SJCRH30 (cell line): ENCODE data around the gene KCNJ9. TPM values are rescaled to one million over a fixed set of nuclear protein-coding genes. Genes with fewer than 3 reads are reported as not detected.
"Not testable (repeated sequence)": the region's sequence is repeated elsewhere in the genome, so short reads cannot be mapped to it uniquely, and the experiment has no call there.

Experiments
- DNase-seq, 2 experiments: peaks; one replicate each; pipeline ENCODE4 v3.0.0-alpha.2; 2015 to 2020
- H3K27ac ChIP-seq: fragments of 250-450 bp; sonication (Bioruptor Pico); 2 replicates; pipeline ENCODE4 v1.5.1; 2020; ENCODE audit warnings: mild to moderate bottlenecking, moderate library complexity
- H3K27me3 ChIP-seq: fragments of 250-450 bp; sonication (Bioruptor Pico); 2 replicates; pipeline ENCODE4 v1.5.1; 2020; ENCODE audit warnings: mild to moderate bottlenecking, moderate library complexity
- H3K36me3 ChIP-seq: fragments of 250-450 bp; sonication (Bioruptor Pico); 2 replicates; pipeline ENCODE4 v1.5.1; 2020; ENCODE audit warnings: mild to moderate bottlenecking, moderate library complexity
- H3K4me1 ChIP-seq: fragments of 250-450 bp; sonication (Bioruptor Pico); 2 replicates; pipeline ENCODE4 v1.5.1; 2020; ENCODE audit warnings: mild to moderate bottlenecking, moderate library complexity
- H3K4me3 ChIP-seq: fragments of 250-450 bp; sonication (Bioruptor Pico); 2 replicates; pipeline ENCODE4 v1.5.1; 2020; ENCODE audit warnings: mild to moderate bottlenecking, moderate library complexity
- H3K9me3 ChIP-seq: fragments of 250-450 bp; sonication (Bioruptor Pico); replicated peaks from 2 replicates; pipeline ENCODE4 v1.5.1; 2020; ENCODE audit warnings: mild to moderate bottlenecking, moderate library complexity
- total RNA-seq: library from RNA; depleted of rRNA; stranded (reverse); fragments of >200 nt; shearing (Covaris generic); gene quantifications from 2 replicates; pipeline ENCODE4 v1.2.3, GENCODE V29; 2014

The KCNJ9 gene
- total RNA-seq, 1 experiment from 2014 or later = not detected

GRCh38 chr1:160098852-160099561 is 17.7 kb downstream of the KCNJ9 start:
- H3K4me3 ChIP-seq = peak overlapping the region; percentile 54
- H3K9me3 ChIP-seq = no peaks in the 10 kb centered on the region
- no peaks in the 10 kb centered on the region for H3K36me3 ChIP-seq
- no peak overlapping the region for H3K27ac ChIP-seq
- DNase-seq = peak; percentile 95 to 96
- peaks cover 20% of the 10 kb centered on the region for H3K4me1 ChIP-seq
- no peaks in the 10 kb centered on the region for H3K27me3 ChIP-seq

DNA sequence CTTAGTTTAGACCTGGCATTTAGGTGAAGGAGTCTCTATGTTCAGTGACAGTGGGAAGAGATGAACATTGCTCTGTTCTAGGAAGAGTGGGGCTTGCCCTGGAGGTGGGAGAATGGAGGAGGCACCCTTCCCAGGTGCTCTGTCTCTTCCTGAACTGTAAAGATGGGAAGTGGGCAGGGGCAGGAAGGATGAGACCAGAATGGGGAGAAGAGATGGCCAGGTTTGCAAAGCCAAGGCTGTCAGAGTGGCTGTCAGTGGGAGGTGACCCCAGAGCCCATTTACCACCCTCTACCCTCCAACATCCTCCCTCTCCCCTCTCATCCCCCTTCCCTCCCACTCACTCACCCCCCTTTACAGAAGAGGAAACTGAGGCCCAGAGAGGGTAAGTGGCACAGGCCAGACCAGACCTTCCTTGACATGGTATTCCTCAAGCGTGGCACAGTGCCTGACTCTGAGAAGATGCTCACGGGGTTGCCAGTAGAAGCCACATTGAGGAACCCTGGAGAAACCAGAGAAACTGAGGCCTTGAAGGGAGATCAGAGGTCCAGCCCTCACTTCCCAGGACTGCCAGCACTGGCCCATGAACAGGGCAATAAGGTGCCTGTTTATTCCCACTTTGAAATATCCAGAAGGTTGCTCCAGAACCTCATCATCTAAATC is 18.5 kb downstream of the KCNJ9 start:
- Histone ChIP-seq H3K36me3 (no peaks in the 10 kb centered on the region), H3K9me3 (no peaks in the 10 kb centered on the region), H3K4me3 (no peak overlapping the region), H3K4me1 (peaks cover 21% of the 10 kb centered on the region), H3K27me3 (no peaks in the 10 kb centered on the region), H3K27ac (no peak overlapping the region)
- DNase-seq = no peak

GRCh38 chr1:160101037-160101716 is 19.8 kb downstream of the KCNJ9 start:
- Histone ChIP-seq H3K9me3 (no peaks in the 10 kb centered on the region), H3K27ac (no peak overlapping the region; the same call in 1 of the 2 replicates), H3K36me3 (no peaks in the 10 kb centered on the region), H3K27me3 (no peaks in the 10 kb centered on the region), H3K4me1 (peaks cover 21% of the 10 kb centered on the region), H3K4me3 (no peak overlapping the region)
- DNase-seq = peak; percentile 79 to 86

DNA sequence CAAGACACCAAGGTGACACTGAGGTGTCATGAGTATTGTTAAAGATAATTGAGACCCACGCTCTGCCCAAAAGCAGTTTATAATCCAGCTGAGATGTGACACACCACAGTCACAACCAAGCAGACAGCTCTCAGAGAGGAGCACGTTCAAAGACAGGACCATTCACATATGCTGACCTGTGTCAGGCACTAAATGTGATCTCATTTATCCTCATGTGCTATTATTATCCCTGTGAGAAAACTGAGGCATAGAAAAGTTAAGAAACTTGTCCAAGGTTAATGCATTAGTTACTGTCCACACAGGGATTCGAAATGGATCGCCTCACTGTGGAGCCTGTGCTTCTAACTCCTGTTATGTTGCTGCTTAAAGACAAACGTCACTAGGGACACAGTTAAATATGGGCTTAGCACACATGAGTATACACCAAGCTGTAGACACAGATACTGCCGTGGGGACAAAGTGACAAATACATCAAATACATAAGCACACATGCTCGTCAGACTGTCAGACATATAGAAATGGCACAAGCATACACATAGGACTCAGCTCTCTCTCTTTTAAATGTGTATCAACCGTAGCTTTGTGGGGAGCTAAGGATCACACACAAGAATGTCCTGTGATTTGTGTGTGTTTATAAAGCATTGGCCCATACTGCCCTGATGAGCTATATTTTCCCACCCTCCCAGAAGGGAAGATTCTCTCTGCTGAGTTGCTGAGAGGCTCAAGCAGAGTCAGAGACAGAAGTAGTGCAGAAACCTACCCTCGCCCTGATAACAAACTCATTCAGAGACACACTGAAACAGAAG is 20.6 kb downstream of the KCNJ9 start:
- no peak for DNase-seq
- Histone ChIP-seq H3K36me3 (no peaks in the 10 kb centered on the region), H3K4me3 (no peak overlapping the region), H3K27ac (no peak overlapping the region), H3K9me3 (no peaks in the 10 kb centered on the region), H3K27me3 (no peaks in the 10 kb centered on the region), H3K4me1 (peaks cover 21% of the 10 kb centered on the region)

DNA sequence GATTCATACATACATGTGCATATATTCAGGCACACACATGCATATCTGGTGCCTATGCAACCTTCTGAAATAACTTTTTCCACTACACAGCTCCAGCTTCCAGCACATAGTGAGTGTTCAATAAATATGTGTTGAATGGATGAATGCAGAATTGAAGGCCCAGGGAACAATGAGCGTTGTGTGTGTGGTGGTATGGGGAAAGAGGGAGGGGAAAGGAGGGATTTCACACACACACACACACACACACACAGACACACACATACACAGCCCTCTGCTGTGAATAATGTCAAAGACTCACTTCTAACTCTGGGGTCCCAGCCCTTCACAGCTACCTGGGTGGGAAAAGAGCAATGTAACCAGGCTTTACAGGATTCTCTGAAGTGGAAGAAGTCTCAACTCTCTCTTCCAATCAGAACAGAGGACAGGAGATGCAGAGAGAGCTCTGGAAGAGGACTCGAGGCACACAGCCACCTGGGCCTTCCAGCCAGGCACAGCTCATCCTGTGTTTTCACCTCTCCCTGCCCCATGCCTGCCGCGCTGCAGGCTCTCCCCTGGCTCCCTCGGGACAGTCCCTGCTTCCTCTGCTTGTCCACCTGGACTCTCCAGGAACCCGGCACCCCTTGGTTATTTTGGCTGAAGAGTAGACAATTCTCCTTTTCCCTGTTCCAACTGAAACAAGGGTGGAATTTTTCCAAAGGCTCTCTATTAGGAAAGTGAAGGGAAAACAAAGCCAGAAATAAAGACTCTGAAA is 22.5 kb downstream of the KCNJ9 start:
- H3K9me3 ChIP-seq = no peaks in the 10 kb centered on the region
- peaks cover 24% of the 10 kb centered on the region for H3K4me1 ChIP-seq
- H3K27ac ChIP-seq = no peak overlapping the region
- no peaks in the 10 kb centered on the region for H3K36me3 ChIP-seq
- no peak for DNase-seq
- no peak overlapping the region for H3K4me3 ChIP-seq
- no peaks in the 10 kb centered on the region for H3K27me3 ChIP-seq

- H3K4me1 ChIP-seq = peaks cover 31% of the 10 kb centered on the region
- H3K36me3 ChIP-seq = no peaks in the 10 kb centered on the region
- no peak overlapping the region for H3K4me3 ChIP-seq
- H3K9me3 ChIP-seq = no peaks in the 10 kb centered on the region
- H3K27me3 ChIP-seq = no peaks in the 10 kb centered on the region
- no peak for DNase-seq
- H3K27ac ChIP-seq = no peak overlapping the region
Measured at GRCh38 chr1:160104486-160104885, 23.1 kb downstream of the KCNJ9 start.

GRCh38 chr1:160105155-160105554 is 23.8 kb downstream of the KCNJ9 start:
- no peak for DNase-seq
- Histone ChIP-seq H3K27me3 (no peaks in the 10 kb centered on the region), H3K9me3 (no peaks in the 10 kb centered on the region), H3K4me1 (peaks cover 35% of the 10 kb centered on the region), H3K36me3 (no peaks in the 10 kb centered on the region), H3K4me3 (no peak overlapping the region), H3K27ac (no peak overlapping the region)

DNA sequence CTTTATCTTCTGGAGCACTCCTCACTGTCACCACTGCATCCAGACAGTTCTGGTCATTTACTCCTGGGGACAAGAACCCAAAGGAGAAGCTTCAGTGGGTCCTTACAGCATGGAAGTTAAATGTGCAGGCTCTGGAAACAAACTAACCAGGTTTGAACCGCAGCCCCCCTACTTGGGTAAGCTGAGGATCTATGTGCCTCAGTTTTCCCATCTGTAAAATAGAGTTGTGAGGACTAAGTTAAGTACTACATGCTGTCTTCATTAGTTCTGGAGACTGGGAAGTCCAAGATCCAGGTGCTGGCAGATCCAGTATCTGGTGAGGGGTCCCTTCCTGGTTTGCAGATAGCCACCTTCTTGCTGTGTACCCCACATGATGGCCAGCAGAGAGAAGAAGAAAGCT is 26.2 kb downstream of the KCNJ9 start:
- Histone ChIP-seq H3K27ac (no peak overlapping the region), H3K27me3 (no peaks in the 10 kb centered on the region), H3K9me3 (no peaks in the 10 kb centered on the region), H3K36me3 (no peaks in the 10 kb centered on the region), H3K4me1 (peaks cover 26% of the 10 kb centered on the region), H3K4me3 (no peak overlapping the region)
- no peak for DNase-seq

DNA sequence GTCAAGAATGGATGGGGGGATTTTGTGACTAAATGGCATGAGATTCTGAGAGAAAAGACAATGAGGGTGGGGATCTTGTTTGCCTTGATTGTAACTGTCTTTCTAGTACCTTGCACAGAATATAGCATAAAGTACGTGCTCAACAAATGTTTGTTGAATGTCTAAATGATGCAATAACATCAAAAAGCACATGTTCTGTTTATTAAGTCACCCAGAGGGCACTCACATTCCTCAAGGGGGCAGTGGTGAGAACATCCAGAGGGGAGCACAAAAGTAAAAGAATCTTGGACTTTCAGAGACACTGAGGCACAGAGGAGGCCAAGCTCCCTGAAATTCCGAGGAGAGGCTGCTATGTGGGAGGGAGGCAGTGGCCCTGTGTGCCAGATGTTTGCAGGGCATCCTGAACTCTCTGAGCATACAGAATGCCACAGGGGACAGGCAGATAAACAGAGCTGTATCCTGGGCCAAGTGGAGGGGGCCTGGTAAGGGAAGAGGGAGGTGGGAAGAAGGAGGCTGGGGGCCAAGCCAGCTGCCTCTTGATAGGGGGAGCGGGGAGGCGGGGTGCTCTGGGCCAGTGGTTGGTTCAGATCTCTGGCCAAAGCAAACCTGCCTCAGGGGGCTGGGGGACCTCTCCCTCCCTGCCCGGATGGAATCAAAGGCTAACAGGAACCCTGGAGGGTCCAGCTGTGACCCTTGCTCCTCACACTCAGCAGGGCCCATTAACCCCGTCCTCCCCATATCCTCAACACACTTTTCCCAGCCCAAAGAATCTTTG is 27.7 kb downstream of the KCNJ9 start:
- no peak overlapping the region for H3K4me3 ChIP-seq
- H3K27ac ChIP-seq = no peak overlapping the region
- DNase-seq = peak; percentile 52 to 64
- H3K4me1 ChIP-seq = peaks cover 19% of the 10 kb centered on the region
- no peaks in the 10 kb centered on the region for H3K27me3 ChIP-seq
- H3K9me3 ChIP-seq = no peaks in the 10 kb centered on the region
- H3K36me3 ChIP-seq = no peaks in the 10 kb centered on the region

- Histone ChIP-seq H3K36me3 (no peaks in the 10 kb centered on the region), H3K9me3 (no peaks in the 10 kb centered on the region), H3K4me1 (peaks cover 25% of the 10 kb centered on the region), H3K27ac (no peak overlapping the region), H3K27me3 (no peaks in the 10 kb centered on the region), H3K4me3 (no peak overlapping the region)
- DNase-seq = no peak
Measured at GRCh38 chr1:160109686-160110085, 28.3 kb downstream of the KCNJ9 start.

DNA sequence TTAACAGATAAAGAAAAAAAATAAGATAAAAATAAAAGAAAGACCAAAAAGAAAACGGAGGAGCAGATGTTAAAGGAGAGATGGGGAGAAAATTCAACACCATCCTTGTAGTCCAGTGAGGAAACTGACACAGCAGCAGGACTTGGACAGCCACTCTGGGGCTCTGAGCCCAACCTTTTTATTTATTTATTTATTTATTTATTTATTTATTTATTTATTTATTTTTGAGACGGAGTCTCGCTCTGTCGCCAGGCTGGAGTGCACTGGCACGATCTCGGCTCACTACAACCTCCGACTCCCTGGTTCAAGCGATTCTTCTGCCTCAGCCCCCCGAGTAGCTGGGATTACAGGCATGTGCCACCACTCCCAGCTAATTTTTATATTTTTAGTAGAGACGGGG is 30.1 kb downstream of the KCNJ9 start:
- H3K9me3 ChIP-seq, DNase-seq, H3K27ac ChIP-seq, H3K4me3 ChIP-seq, H3K36me3 ChIP-seq, H3K27me3 ChIP-seq: not testable (repeated sequence)
- H3K4me1 ChIP-seq = peaks cover 33% of the 10 kb centered on the region

GRCh38 chr1:160112357-160112756 is 31.0 kb downstream of the KCNJ9 start:
- no peaks in the 10 kb centered on the region for H3K27me3 ChIP-seq
- DNase-seq = no peak
- H3K36me3 ChIP-seq = no peaks in the 10 kb centered on the region
- H3K9me3 ChIP-seq = no peaks in the 10 kb centered on the region
- no peak overlapping the region for H3K4me3 ChIP-seq
- peaks cover 37% of the 10 kb centered on the region for H3K4me1 ChIP-seq
- H3K27ac ChIP-seq = no peak overlapping the region

DNA sequence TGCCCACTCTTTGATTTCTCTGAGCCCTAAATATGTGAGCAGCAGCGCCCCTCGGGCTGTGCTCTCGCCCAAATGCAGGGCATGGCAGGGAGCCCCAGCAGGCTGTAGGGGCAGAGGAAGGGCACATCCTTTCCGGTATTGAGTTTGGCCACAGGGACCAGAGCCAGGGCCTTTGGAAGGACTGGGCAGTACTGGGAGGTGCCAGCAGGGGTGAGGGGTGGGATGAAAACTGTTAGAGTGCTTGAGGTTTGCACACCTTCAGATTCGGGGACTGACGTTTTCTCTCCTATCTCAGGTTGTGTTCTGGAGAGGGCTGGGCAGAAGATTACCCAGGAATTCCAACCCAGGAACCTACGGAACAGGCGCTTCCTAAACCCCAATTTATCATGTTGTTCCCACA is 32.1 kb downstream of the KCNJ9 start:
- no peak for DNase-seq
- H3K27me3 ChIP-seq = no peaks in the 10 kb centered on the region
- H3K4me3 ChIP-seq = no peak overlapping the region
- no peak overlapping the region for H3K27ac ChIP-seq
- no peaks in the 10 kb centered on the region for H3K9me3 ChIP-seq
- peaks cover 1% of the 10 kb centered on the region; the same call in 1 of the 2 replicates for H3K36me3 ChIP-seq
- peaks cover 39% of the 10 kb centered on the region for H3K4me1 ChIP-seq
